ENCODE measurements around the gene PIGBOS1.

The PIGBOS1 gene, protein sequence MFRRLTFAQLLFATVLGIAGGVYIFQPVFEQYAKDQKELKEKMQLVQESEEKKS

DNA sequence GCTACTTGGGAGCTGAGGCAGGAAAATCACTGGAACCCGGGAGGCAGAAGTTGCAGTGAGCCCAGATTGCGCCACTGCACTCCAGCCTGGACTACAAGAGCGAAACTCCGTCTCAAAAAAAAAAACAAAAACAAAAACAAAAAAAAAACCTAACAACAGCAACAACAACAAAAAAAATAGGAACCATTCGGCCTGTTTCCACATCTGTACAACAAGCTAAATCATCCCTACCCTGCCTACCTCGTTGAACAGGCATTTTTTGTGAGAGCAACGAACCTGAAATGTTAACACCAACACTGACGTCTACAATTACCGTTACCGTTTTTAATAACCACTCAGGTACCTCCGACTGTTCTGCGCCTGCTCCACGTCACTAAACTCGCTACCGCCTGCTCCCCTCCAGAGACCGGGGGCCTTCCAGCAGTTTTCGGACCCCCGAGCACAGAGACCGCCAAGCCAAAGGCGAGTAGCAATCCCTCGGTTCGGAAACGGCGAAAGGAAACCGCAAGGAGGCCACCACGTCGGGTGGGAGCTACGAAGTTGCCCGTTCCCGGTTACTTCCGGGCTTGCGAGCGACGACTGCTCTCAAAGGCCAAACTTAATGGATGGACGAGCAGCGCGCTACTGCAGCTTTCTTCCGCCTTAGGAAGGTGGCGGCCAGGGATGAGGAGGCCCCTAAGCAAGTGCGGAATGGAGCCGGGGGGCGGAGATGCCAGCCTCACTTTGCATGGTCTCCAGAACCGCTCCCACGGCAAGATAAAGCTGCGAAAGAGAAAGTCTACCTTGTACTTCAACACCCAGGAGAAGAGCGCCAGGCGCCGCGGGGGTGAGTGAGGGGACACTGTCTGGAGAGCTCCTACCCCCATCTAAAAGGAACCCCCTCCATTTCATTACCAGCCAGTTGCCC, at the start of gene PIGBOS1, which contains the start of gene PIGB:
Gene PIGBOS1 (minus strand): TSS at position 536 of the 907 bp plus-strand sequence. CDS start 1,331 bp downstream, outside the sequence.
Gene PIGB (plus strand): TSS at position 635 of the 907 bp plus-strand sequence. CDS start 29 bp downstream, at position 664.
- FAIRE-seq (no peak), DNase-seq (ENCODE audit: insufficient read length, low spot score) (peak; percentile 32)
- TF ChIP-seq, protein P1, sequence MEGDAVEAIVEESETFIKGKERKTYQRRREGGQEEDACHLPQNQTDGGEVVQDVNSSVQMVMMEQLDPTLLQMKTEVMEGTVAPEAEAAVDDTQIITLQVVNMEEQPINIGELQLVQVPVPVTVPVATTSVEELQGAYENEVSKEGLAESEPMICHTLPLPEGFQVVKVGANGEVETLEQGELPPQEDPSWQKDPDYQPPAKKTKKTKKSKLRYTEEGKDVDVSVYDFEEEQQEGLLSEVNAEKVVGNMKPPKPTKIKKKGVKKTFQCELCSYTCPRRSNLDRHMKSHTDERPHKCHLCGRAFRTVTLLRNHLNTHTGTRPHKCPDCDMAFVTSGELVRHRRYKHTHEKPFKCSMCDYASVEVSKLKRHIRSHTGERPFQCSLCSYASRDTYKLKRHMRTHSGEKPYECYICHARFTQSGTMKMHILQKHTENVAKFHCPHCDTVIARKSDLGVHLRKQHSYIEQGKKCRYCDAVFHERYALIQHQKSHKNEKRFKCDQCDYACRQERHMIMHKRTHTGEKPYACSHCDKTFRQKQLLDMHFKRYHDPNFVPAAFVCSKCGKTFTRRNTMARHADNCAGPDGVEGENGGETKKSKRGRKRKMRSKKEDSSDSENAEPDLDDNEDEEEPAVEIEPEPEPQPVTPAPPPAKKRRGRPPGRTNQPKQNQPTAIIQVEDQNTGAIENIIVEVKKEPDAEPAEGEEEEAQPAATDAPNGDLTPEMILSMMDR (IDR thresholded peaks at IDR 0.05; ENCODE audit: insufficient read depth, missing control alignments): no peak

DNA sequence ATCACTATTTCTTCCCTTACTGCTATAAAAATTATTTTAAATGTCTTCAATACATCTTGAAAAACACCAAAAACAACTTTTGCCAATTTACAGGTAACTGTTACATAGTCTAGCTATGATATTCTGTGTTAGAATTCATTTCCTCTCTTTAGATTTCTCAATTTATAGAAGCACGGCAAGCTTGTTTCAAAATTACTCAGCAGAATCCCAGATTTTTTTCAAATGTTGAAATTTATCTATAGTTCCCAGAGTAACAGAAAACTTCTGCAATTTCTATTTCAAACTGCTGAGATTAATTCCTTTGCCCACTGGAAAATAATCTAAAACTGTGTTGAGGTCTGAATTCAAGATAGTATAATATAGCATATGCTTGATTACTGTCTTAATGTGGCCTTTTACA, 48.1 kb upstream of the PIGBOS1 start:
- TF ChIP-seq, protein P1 (IDR thresholded peaks at IDR 0.05; ENCODE audit: insufficient read depth, missing control alignments): no peak

DNA sequence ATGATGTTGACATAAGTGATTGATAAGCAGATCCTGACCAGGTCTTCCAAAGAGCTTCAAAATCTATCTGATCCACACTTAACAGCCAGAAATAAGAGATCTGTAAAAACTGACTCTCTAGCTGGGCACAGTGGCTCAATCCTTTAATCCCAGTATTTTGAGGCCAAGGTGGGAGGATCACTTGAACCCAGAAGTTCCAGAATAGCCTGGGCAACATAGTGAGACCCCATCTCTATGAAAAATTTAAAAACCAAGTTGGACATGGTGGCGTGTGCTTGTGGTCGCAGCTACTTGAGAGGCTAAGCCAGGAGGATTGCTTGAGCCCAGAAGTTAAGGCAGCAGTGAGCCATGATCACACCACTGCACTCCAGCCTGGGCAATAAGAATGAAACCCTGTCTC, 43.7 kb upstream of the PIGBOS1 start:
- TF ChIP-seq, protein P1 (IDR thresholded peaks at IDR 0.05; ENCODE audit: insufficient read depth, missing control alignments): no peak
- FAIRE-seq: no peak
- no peak for DNase-seq (ENCODE audit: insufficient read length, low spot score)

More for the DNA sequence above, 48.1 kb upstream of the PIGBOS1 start:
- DNase-seq (ENCODE audit: insufficient read length, low spot score): no peak
- no peak for FAIRE-seq

DNA sequence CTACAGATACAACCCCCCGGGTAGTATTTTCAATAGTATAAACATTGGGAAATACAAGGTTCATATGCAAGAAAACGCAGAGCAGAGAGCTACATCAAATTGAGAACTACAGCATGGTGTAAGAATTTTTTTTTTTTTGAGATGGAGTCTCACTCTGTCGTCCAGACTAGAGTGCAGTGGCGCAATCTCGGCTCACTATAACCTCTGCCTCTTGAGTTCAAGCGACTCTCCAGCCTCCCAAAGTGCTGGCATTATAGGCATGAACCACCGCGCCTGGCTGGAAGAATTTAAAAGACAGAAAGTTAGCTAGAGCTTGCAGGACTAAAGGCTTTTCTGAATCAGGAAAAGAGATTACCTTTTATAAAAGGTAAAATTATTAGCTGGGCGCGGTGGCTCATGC, 42.1 kb upstream of the PIGBOS1 start:
- DNase-seq (ENCODE audit: insufficient read length, low spot score) (no peak), FAIRE-seq (no peak)
- TF ChIP-seq, protein P1 (IDR thresholded peaks at IDR 0.05; ENCODE audit: insufficient read depth, missing control alignments): no peak

DNA sequence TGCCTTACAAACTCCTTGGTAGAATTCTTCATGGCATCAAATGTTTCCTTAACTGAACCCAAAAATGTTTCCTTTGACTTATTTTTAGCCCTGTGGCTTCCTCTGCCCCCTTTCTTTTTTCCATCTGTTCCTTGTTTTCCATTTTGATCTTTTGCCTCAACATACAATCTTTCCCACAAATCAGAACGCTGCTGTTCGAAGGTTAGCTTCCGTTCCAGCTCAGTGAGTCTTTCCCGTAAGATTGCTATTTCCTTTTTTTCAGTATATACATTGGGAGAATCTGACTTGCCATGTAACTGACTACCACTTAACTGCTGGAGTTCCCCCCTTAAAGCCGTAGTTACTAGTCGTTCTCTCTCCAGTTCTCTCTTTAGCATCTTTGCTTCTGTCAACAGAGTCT, 41.3 kb upstream of the PIGBOS1 start:
- no peak for DNase-seq (ENCODE audit: insufficient read length, low spot score)
- TF ChIP-seq, protein P1 (IDR thresholded peaks at IDR 0.05; ENCODE audit: insufficient read depth, missing control alignments): no peak
- no peak for FAIRE-seq

DNA sequence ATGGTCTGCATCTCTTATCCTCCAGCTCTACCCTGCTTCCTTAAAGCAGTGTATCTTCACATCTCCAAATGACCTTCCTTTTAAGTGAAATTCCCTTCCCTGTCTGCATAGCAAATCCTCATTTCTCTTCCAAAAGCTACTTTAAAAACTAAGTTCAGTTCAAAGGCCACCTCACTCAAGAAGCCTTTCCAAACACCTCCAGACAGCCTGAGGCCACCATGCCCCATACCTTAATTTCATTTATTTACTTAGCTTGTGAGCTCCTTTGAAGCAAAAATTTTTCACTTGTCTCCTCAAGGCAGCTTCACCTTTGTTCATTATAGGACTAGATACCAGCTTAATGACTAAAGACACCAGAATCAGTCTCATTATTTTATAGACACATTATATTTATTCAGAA, 39.5 kb upstream of the PIGBOS1 start:
- TF ChIP-seq, protein P1 (IDR thresholded peaks at IDR 0.05; ENCODE audit: insufficient read depth, missing control alignments): no peak
- DNase-seq (ENCODE audit: insufficient read length, low spot score) (no peak), FAIRE-seq (no peak)

DNA sequence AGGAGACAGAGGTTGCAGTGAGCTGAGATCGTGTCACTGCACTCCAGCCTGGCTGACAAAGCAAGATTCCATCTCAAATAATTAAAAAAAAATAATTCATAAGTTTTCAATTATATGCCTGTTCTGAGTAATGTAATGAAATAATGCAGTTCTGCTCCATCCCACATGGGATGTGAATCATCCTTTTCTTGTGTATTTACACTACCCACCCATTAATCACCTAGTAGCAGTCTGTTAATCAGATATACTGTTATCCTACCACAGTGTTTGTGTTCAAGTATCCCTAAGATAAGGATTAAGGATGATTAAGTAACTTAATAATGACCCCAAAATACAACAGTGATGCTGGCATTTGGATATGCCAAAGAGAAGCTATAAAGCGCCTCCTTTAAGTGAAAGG, 38.9 kb upstream of the PIGBOS1 start:
- TF ChIP-seq, protein P1 (IDR thresholded peaks at IDR 0.05; ENCODE audit: insufficient read depth, missing control alignments): no peak
- peak; percentile 56 for FAIRE-seq
- no peak for DNase-seq (ENCODE audit: insufficient read length, low spot score)
